Measurements from ENCODE around the gene LRBA.

DNA sequence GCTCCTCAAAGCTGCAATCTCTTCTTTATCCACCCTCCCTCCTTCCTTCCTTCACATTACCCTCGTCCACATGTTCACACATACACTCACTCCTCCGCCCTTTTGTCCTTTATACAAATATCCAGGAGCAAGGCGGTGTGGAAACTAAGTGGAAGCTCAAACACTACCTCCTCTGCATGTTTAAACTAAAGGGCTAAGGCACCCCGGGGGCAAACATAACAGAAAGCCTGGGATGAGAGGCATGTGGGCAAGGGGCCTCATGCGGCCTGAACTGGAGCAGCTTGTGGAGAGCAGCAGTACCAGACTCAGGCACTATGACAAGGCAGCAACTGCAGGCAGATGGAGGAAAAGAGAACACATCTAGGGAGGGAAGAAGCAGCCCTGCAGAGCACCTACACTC, 423.7 kb downstream of the LRBA start:
- TF ChIP-seq SAFB (IDR thresholded peaks at IDR 0.05; ENCODE audit: borderline replicate concordance, low read depth, low read length): no peak
- TF ChIP-seq, protein P1, sequence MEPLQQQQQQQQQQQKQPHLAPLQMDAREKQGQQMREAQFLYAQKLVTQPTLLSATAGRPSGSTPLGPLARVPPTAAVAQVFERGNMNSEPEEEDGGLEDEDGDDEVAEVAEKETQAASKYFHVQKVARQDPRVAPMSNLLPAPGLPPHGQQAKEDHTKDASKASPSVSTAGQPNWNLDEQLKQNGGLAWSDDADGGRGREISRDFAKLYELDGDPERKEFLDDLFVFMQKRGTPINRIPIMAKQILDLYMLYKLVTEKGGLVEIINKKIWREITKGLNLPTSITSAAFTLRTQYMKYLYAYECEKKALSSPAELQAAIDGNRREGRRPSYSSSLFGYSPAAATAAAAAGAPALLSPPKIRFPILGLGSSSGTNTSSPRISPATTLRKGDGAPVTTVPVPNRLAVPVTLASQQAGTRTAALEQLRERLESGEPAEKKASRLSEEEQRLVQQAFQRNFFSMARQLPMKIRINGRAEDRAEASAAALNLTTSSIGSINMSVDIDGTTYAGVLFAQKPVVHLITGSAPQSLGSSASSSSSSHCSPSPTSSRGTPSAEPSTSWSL (CRISPR knock-in tag; IDR thresholded peaks at IDR 0.05; ENCODE audit: borderline replicate concordance): no peak

Data from K562 (cell line).